Epithelial cell of proximal tubule (primary cell): ENCODE data around the gene CXCL6. TPM values are rescaled to one million over a fixed set of nuclear protein-coding genes. Genes with fewer than 3 reads are reported as not detected.

ENCODE experiments used
- DNase-seq: peaks from one replicate; pipeline ENCODE4 v3.0.0-alpha.2; 2011; ENCODE audit warnings: low read depth
- H3K4me3 ChIP-seq: 2 replicates; pipeline ENCODE4 v1.5.1; 2011; ENCODE audit warnings: low read depth, mild to moderate bottlenecking, low read length
- CTCF ChIP-seq: conservative IDR thresholded peaks from 2 replicates; pipeline ENCODE4 v1.5.1; 2012; ENCODE audit warnings: low read depth, mild to moderate bottlenecking, low read length
- total RNA-seq: library from RNA; depleted of rRNA; stranded (reverse); fragments of >200 nt; gene quantifications from 2 replicates; pipeline ENCODE4 v1.2.3, GENCODE V29; 2015

The CXCL6 gene
- total RNA-seq, 1 donor from 2014 or later = 17.1 TPM

- DNase-seq = no peak
- no peak overlapping the region for H3K4me3 ChIP-seq
- no peak for TF ChIP-seq CTCF
Measured at GRCh38 chr4:73811841-73812240, 24.6 kb upstream of the CXCL6 start.

- no peak for DNase-seq
- no peak overlapping the region for H3K4me3 ChIP-seq
- TF ChIP-seq CTCF = no peak
Measured at GRCh38 chr4:73814679-73815078, 21.8 kb upstream of the CXCL6 start.

GRCh38 chr4:73815145-73815544 is 21.3 kb upstream of the CXCL6 start:
- no peak for TF ChIP-seq CTCF
- H3K4me3 ChIP-seq = no peak overlapping the region
- no peak for DNase-seq

GRCh38 chr4:73816814-73817213 is 19.7 kb upstream of the CXCL6 start:
- peak; percentile 80 for DNase-seq
- H3K4me3 ChIP-seq = no peak overlapping the region
- no peak for TF ChIP-seq CTCF

GRCh38 chr4:73817341-73817740 is 19.1 kb upstream of the CXCL6 start:
- TF ChIP-seq CTCF = no peak
- no peak for DNase-seq
- H3K4me3 ChIP-seq = no peak overlapping the region

GRCh38 chr4:73821325-73821724 is 15.2 kb upstream of the CXCL6 start:
- no peak for DNase-seq
- no peak overlapping the region for H3K4me3 ChIP-seq
- no peak for TF ChIP-seq CTCF

GRCh38 chr4:73822389-73822788 is 14.1 kb upstream of the CXCL6 start:
- TF ChIP-seq CTCF = no peak
- no peak for DNase-seq
- no peak overlapping the region for H3K4me3 ChIP-seq
